ENCODE measurements around the gene SLC16A8.

GRCh38 chr22:38086942-38087341 is 3.0 kb upstream of the SLC16A8 start:
- TF ChIP-seq CTCF (IDR thresholded peaks at IDR 0.05) (no peak), POLR2A (IDR thresholded peaks at IDR 0.05) (no peak)
